GM10266 (cell line): Measurements from ENCODE around the gene CAP2.
A peak's percentile ranks its signal among the peaks of the same experiment; 100 is the strongest.

Source experiments
- DNase-seq: peaks from one replicate; pipeline ENCODE4 v3.0.0; 2012; ENCODE audit errors: extremely low spot score
- CTCF ChIP-seq: IDR thresholded peaks from 2 replicates; pipeline ENCODE4 v1.5.1; 2012; ENCODE audit warnings: mild to moderate bottlenecking, low read depth; ENCODE audit not compliant: control insufficient read depth, insufficient read depth; ENCODE audit errors: missing control alignments

The CAP2 gene

GRCh38 chr6:17511084-17511483 is 117.7 kb downstream of the CAP2 start:
- TF ChIP-seq CTCF = no peak

GRCh38 chr6:17511580-17511979 is 118.2 kb downstream of the CAP2 start:
- no peak for TF ChIP-seq CTCF
- no peak for DNase-seq

More at GRCh38 chr6:17511084-17511483, 117.7 kb downstream of the CAP2 start:
- no peak for DNase-seq

GRCh38 chr6:17519120-17519519 is 125.7 kb downstream of the CAP2 start:
- DNase-seq = no peak

GRCh38 chr6:17525637-17526036 is 132.2 kb downstream of the CAP2 start:
- no peak for TF ChIP-seq CTCF
- no peak for DNase-seq

More at GRCh38 chr6:17519120-17519519, 125.7 kb downstream of the CAP2 start:
- TF ChIP-seq CTCF = no peak

GRCh38 chr6:17527076-17527475 is 133.7 kb downstream of the CAP2 start:
- no peak for DNase-seq
- TF ChIP-seq CTCF = no peak

GRCh38 chr6:17530321-17530835 is 137.0 kb downstream of the CAP2 start:
- DNase-seq = no peak
- TF ChIP-seq CTCF = no peak

GRCh38 chr6:17536586-17536985 is 143.2 kb downstream of the CAP2 start:
- peak; percentile 22 for DNase-seq
- TF ChIP-seq CTCF = no peak
